ENCODE measurements around the gene SLC22A3.
A peak's percentile ranks its signal among the peaks of the same experiment; 100 is the strongest.
"Not testable (repeated sequence)": the region's sequence is repeated elsewhere in the genome, so short reads cannot be mapped to it uniquely, and the experiment has no call there.

Gene SLC22A3

DNA sequence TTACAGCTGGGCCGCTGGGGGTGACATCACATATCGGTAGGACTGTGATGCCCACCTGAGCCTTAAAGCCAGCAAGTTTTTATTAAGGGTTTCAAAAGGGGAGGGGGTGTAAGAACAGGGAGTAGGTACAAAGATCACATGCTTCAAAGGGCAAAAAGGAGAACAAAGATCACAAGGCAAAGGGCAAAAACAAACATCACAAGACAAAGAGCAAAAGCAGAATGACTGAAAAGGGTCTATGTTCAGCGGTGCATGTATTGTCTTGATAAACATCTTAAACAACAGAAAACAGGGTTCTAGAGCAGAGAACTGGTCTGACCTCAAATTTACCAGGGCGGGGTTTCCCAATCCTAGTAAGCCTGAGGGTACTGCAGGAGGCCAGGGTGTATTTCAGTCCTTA, 101.6 kb downstream of the SLC22A3 start:
- DNase-seq: not testable (repeated sequence)

DNA sequence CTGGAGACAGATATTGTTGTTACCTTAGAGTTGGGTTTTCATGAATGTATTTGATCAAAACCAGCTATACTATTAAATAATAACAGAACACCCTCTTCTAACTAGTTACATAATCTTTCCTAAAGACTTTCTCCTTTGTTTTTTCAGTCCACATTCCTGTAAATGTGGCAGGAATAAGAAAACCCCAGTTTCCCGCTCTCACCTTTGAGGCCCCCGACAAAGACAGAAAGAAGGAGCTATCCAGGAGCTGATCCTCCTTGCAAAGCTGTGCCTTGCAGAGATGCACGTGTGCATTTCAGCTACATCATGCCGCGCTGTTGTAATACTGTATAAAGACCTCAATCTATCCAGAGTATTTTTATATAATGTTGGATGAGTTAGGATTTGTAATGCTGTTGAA, 102.7 kb downstream of the SLC22A3 start:
- DNase-seq: no peak

DNA sequence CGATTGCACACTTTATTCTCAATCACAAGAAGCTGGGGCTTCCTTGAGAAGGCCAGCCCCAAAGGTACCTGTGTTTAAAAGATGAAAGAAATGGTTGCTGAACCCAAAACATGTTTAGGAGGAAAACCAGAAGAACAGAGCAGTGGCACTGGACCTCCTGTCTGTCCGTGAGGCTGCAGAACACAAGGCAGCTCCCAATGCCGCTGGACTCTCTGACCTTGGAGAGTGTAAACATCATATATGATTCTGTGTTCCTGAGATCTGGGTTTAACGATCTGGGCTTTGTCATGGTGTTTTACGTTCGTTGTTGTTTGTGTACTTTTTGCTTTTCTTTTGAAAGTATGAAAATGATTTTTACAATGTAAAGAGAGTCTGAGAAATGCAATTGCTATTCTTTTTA, 106.1 kb downstream of the SLC22A3 start:
- no peak for DNase-seq

DNA sequence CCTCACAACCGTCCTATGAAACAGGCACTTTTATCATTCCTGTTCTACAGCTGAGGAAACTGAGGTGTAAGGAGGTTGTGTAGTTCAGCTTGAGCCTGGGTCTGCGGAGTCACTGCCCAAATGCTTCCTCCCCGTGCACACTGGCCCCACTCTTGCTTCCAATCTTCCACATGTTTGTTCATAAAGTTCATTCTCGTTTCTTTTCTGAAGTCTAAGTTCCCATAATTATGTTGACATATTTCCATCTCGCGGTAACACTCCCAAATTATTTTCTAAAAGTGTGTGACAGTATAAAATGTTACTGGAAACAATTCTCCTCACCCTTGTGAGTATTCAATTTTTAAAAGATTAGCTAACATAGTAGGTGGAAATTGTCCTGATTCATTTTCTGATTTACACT, 106.9 kb downstream of the SLC22A3 start:
- DNase-seq: no peak

DNA sequence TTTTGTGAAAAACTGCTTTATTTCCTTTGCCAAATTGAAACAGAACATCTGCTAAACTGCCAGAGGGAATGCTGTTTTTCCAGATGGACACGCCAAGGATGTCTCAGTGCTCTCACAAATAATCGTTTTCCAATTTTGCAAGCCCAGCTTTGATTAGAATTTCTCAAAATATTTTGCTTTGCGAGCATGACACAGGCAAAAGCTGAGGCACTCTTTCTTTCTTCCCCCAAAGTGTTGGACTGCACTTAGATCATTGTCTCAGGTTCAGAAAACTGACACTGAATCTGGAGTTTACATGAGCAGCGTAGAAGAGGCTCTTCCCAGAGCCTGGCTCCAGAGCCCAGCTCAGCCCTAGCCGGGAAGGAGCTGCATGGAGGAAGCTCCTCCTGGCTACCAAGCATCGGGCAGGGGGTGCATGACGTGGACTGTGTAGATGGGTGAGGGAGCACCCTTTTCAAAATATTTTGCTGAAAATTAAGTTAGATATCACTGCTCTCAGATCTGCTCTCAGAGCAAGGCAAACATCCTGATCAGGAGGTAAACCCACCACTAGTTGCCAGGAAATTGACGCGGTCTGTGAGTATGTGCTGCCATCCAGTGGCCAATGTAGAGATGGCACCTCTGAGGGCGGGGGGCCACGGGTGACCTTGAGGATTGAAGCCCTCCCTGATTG, 107.5 kb downstream of the SLC22A3 start:
- peak in 1 of 2 experiments; percentile 3 for DNase-seq

DNA sequence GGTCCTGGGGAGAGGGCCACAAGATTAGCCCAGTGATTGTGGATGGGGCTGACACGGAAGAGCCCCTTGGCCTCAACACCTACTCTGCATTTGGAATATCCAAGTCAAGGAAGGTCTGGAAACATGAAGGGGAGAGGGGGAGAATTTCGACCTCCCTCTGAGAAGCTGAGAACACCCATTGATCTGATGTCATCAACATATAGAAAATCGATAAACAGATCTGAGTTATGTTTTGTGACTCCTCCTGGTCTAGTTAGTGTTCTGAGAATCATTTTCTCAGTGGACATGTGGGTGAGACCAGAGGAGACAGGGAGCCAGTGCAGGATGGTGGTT, 108.0 kb downstream of the SLC22A3 start:
- DNase-seq: no peak

DNA sequence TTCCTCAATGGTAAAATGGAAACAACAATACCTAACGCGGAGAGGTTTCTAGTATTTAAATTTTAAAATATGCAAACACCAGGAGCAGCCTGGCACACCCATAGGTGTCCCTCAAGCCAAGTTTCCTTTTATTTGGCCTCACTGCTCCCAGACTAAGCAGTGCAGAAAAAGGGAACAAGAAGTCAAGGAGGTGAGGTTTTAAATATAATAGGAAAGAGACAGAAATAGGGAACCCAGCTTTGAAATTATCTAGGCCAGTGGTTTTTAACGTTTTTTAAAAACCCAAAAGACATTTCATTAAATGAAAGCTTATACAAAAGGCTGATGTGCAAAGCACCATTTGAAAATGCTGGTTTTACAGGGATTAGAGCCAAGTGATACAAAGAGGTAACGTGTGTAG, 109.6 kb downstream of the SLC22A3 start:
- DNase-seq: no peak

GRCh38 chr6:160461641-160462040, 113.5 kb downstream of the SLC22A3 start:
- DNase-seq: no peak

- DNase-seq: no peak
These were observed 113.9 kb downstream of the SLC22A3 start for GRCh38 chr6:160462116-160462515.

DNA sequence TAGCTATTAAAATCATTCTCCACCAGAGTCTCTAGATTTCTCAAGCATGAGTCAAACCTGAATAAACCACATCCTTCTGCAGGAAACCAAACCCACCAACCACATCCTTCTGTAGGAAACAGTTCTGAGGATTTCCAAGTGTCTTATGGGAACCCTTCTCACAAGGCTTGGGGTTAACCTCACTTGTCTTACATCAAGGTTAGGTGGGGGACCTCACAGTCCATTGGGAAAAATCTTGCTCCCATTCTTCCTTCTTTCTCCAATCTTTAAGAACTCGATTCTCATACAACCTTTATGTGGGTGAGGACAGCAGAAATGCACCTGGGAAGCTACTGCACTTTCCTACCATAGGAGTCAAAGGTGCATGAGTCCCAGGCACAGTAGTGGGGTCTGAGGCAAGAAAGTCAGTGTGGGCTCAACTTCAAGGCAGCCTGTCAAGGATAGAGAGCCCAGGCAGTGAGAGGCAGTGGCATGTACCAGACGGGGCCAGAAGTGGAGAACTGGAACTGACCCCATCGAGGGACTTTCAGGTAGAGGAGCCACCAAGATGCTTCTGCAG, 114.5 kb downstream of the SLC22A3 start:
- no peak for DNase-seq

- DNase-seq: no peak
These were observed 116.6 kb downstream of the SLC22A3 start for GRCh38 chr6:160464744-160465143.

DNA sequence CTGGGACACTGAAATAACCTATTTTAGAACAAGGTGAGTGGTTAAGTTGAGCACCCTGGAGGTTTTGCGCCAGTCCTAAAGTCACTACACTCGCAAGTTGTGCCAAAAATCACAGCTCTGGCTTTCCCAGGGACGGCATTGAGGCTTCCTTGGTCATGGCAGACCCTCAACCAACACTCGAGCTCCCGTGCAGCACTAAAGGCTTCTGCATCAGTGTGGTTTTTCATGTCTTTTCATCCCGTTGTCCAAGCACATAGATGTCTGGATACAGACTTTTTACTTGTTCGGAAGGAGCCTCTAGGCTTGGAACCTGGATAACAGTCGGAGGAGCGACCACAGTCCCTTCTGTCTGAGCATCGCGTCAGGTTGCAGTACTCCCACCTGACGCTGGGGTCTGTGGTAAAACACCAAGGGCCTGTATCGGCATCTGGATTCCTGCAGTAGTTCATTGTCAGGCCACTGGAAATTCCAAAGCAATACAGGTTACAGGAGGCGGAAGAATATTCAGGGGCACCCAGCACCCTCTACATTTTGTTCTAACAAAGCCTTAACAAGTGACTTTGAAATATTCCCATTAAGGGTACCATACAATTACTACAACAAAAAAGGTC, 119.2 kb downstream of the SLC22A3 start:
- DNase-seq: not testable (repeated sequence)

- no peak for DNase-seq
These were observed 121.0 kb downstream of the SLC22A3 start for GRCh38 chr6:160469153-160469552.

GRCh38 chr6:160476056-160476455, 127.9 kb downstream of the SLC22A3 start:
- not testable (repeated sequence) for DNase-seq

DNA sequence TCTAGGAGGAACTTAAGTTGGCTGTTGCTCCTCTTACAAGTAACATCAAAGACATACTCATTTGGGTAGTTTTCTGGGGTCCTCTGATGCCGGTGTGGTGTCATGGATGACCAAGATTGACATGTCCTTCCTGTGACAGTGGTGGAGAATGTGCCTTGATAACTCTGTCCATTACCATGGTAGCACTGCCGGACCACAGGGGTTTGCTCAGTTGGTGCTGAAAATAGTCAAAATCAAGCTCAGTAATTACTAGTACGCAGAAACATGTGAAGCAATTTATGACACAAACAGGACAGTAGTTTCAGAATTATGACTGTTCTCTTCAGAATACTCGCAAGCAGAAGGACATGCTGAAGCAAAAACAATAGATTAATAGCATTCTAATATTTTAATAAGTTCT, 128.9 kb downstream of the SLC22A3 start:
- DNase-seq: not testable (repeated sequence)

GRCh38 chr6:160477901-160478300, 129.7 kb downstream of the SLC22A3 start:
- no peak for DNase-seq

- no peak for DNase-seq
These were observed 138.9 kb downstream of the SLC22A3 start for GRCh38 chr6:160487116-160487515.

GRCh38 chr6:160489091-160489490, 140.9 kb downstream of the SLC22A3 start:
- DNase-seq: no peak

DNA sequence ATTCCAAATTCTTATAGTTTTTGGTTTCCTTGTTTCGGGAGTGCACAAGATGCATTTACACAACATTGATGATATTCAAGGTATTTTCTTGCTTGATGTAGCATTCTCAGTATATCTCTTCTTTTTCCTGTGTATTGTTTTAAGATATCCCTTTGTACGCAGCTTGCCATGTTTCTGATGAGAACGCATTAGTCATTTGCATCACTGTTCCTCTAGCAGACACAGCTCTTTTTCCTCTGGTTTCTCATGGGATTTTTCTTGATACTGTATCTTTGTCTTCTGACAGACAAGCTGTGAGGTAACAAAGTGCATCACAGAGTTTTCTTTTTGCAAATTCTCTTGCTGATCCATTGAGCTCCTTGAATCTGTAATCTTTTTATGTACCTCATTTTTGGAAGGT, 146.4 kb downstream of the SLC22A3 start:
- no peak for DNase-seq

- DNase-seq: no peak
These were observed 152.5 kb downstream of the SLC22A3 start for GRCh38 chr6:160500639-160501038.

Measured in NCI-H1930 (cell line).